WTC11 (cell line): Measurements from ENCODE around the gene USB1. TPM values are rescaled to one million over a fixed set of nuclear protein-coding genes. Genes with fewer than 3 reads are reported as not detected.

Experiments used
- ATAC-seq: fragments of 200-7000 bp; cut with Tn5 transposase; 2 replicates; pipeline ENCODE4 v1.10.0; 2021; ENCODE audit warnings: mild to moderate bottlenecking, moderate library complexity
- CTCF ChIA-PET: fragments of 300-600 bp; sonication (Branson Sonifier 250); formaldehyde crosslinking; loops from one replicate; lab custom pipeline; 2021; ENCODE audit warnings: antibody characterized with exemption; lab: Charles Lee
- POLR2A ChIA-PET: fragments of 350-600 bp; sonication (Branson Sonifier 250); formaldehyde crosslinking; loops from one replicate; lab custom pipeline; 2021; ENCODE audit warnings: antibody characterized with exemption; lab: Charles Lee
- DNase-seq: peaks from one replicate; pipeline ENCODE4 v3.0.0; 2021; ENCODE audit warnings: low spot score
- H3K27ac Mint-ChIP-seq: 2 replicates; pipeline ENCODE4 v1.8.0; 2021; ENCODE audit warnings: mixed read lengths
- H3K27me3 Mint-ChIP-seq: 2 replicates; pipeline ENCODE4 v1.8.0; 2021; ENCODE audit warnings: low read depth, mild to moderate bottlenecking, moderate library complexity, mixed read lengths
- H3K36me3 Mint-ChIP-seq: 2 replicates; pipeline ENCODE4 v1.8.0; 2021; ENCODE audit warnings: mixed read lengths
- H3K4me1 Mint-ChIP-seq: 2 replicates; pipeline ENCODE4 v1.8.0; 2022; ENCODE audit warnings: mixed read lengths
- H3K4me3 Mint-ChIP-seq: 2 replicates; pipeline ENCODE4 v1.8.0; 2021; ENCODE audit warnings: mild to moderate bottlenecking, moderate library complexity, mixed read lengths
- H3K9me3 Mint-ChIP-seq: 2 replicates; pipeline ENCODE4 v1.8.0; 2021; ENCODE audit warnings: mixed read lengths
- ATF1 ChIP-seq: sonication (generic); formaldehyde crosslinking; IDR thresholded peaks from 2 replicates; pipeline ENCODE4 v1.8.1; 2023; ENCODE audit warnings: mild to moderate bottlenecking, moderate library complexity, missing genetic modification reagents
- CBFB ChIP-seq: sonication (generic); formaldehyde crosslinking; IDR thresholded peaks from 2 replicates; pipeline ENCODE4 v1.8.1; 2022; ENCODE audit warnings: mild to moderate bottlenecking, low read depth, missing genetic modification reagents
- ELF4 ChIP-seq: sonication (generic); formaldehyde crosslinking; IDR thresholded peaks from 2 replicates; pipeline ENCODE4 v1.8.1; 2022; ENCODE audit warnings: low read depth, mild to moderate bottlenecking, moderate library complexity, missing genetic modification reagents
- ETV6 ChIP-seq: sonication (generic); formaldehyde crosslinking; IDR thresholded peaks from 2 replicates; pipeline ENCODE4 v1.8.1; 2022; ENCODE audit warnings: mild to moderate bottlenecking, missing genetic modification reagents
- FOXP4 ChIP-seq: sonication (generic); formaldehyde crosslinking; IDR thresholded peaks from 2 replicates; pipeline ENCODE4 v1.8.0; 2022; ENCODE audit warnings: mild to moderate bottlenecking, missing genetic modification reagents
- IRF2 ChIP-seq: sonication (generic); formaldehyde crosslinking; IDR thresholded peaks from 2 replicates; pipeline ENCODE4 v1.8.0; 2022; ENCODE audit warnings: low read depth, missing genetic modification reagents, borderline replicate concordance
- MLX ChIP-seq: sonication (generic); formaldehyde crosslinking; IDR thresholded peaks from 2 replicates; pipeline ENCODE4 v1.8.1; 2023; ENCODE audit warnings: mild to moderate bottlenecking, missing genetic modification reagents, moderate library complexity
- ZBTB21 ChIP-seq: sonication (generic); formaldehyde crosslinking; IDR thresholded peaks from 2 replicates; pipeline ENCODE4 v1.8.1; 2023; ENCODE audit warnings: mild to moderate bottlenecking, missing genetic modification reagents, borderline replicate concordance
- ZNF219 ChIP-seq: sonication (generic); formaldehyde crosslinking; IDR thresholded peaks from 2 replicates; pipeline ENCODE4 v1.8.0; 2023; ENCODE audit warnings: missing genetic modification reagents, mild to moderate bottlenecking, borderline replicate concordance
- ZNF232 ChIP-seq: sonication (generic); formaldehyde crosslinking; IDR thresholded peaks from 2 replicates; pipeline ENCODE4 v1.8.0; 2022; ENCODE audit warnings: mild to moderate bottlenecking, missing genetic modification reagents
- ZNF263 ChIP-seq: sonication (generic); formaldehyde crosslinking; IDR thresholded peaks from 2 replicates; pipeline ENCODE4 v1.8.1; 2022; ENCODE audit warnings: low read depth, mild to moderate bottlenecking, moderate library complexity, missing genetic modification reagents
- ZNF396 ChIP-seq: fragments of 250-450 bp; sonication (Bioruptor Pico); IDR thresholded peaks from 2 replicates; pipeline ENCODE4 v1.8.0; 2021; ENCODE audit warnings: mild to moderate bottlenecking, moderate library complexity, borderline replicate concordance
- ZNF671 ChIP-seq: fragments of 250-450 bp; sonication (Bioruptor Pico); IDR thresholded peaks from 2 replicates; pipeline ENCODE4 v1.8.0; 2021; ENCODE audit warnings: mild to moderate bottlenecking
- total RNA-seq: library from RNA; stranded (reverse); gene quantifications from 3 replicates; pipeline ENCODE4 v1.2.3, GENCODE V29; 2021
- TF ChIP-seq, protein P1 (sequence below): sonication (generic); formaldehyde crosslinking; IDR thresholded peaks from 2 replicates; pipeline ENCODE4 v1.8.0; 2022; ENCODE audit warnings: missing genetic modification reagents
- TF ChIP-seq, protein P2 (sequence below): fragments of 250-450 bp; sonication (Bioruptor Pico); IDR thresholded peaks from 2 replicates; pipeline ENCODE4 v2.1.2; 2022; ENCODE audit warnings: mild to moderate bottlenecking, moderate library complexity
- TF ChIP-seq, protein P3 (sequence below): sonication (generic); formaldehyde crosslinking; IDR thresholded peaks from 2 replicates; pipeline ENCODE4 v1.8.0; 2023; ENCODE audit warnings: missing genetic modification reagents

Gene USB1
- total RNA-seq, 1 experiment from 2014 or later = 67.1 TPM

- TF ChIP-seq ZNF263 (no peak), MLX (CRISPR knock-in tag) (no peak)
- no peaks in the 10 kb centered on the region for H3K36me3 Mint-ChIP-seq
- no peak overlapping the region for H3K4me3 Mint-ChIP-seq
- ChIA-PET CTCF (interaction anchor here (2.3 kb wide), 1 partner anchor 25 kb away, joined by 11 read pairs; no protein-coding TSS in a partner anchor), POLR2A (no interaction called here)
- H3K27me3 Mint-ChIP-seq = no peaks in the 10 kb centered on the region
- DNase-seq = no peak
- no peaks in the 10 kb centered on the region for H3K4me1 Mint-ChIP-seq
- no peaks in the 10 kb centered on the region for H3K9me3 Mint-ChIP-seq
- ATAC-seq = no peak
- H3K27ac Mint-ChIP-seq = no peak overlapping the region
Observed at GRCh38 chr16:58057121-58057520, 55.9 kb downstream of the USB1 start.

- ATAC-seq = no peak
- ChIA-PET POLR2A (no interaction called here), CTCF (interaction anchor here (0.6 to 2.3 kb wide), 2 partner anchors 25 to 64 kb away, joined by 3 to 11 read pairs; no protein-coding TSS in a partner anchor)
- DNase-seq = no peak
- Mint-ChIP-seq H3K9me3 (no peaks in the 10 kb centered on the region), H3K4me3 (no peak overlapping the region), H3K36me3 (no peaks in the 10 kb centered on the region), H3K27me3 (no peaks in the 10 kb centered on the region), H3K27ac (no peak overlapping the region)
- no peak for TF ChIP-seq ZNF671 (CRISPR knock-in tag)
- TF ChIP-seq ZNF232 (CRISPR knock-in tag) = no peak
- TF ChIP-seq, protein P1, sequence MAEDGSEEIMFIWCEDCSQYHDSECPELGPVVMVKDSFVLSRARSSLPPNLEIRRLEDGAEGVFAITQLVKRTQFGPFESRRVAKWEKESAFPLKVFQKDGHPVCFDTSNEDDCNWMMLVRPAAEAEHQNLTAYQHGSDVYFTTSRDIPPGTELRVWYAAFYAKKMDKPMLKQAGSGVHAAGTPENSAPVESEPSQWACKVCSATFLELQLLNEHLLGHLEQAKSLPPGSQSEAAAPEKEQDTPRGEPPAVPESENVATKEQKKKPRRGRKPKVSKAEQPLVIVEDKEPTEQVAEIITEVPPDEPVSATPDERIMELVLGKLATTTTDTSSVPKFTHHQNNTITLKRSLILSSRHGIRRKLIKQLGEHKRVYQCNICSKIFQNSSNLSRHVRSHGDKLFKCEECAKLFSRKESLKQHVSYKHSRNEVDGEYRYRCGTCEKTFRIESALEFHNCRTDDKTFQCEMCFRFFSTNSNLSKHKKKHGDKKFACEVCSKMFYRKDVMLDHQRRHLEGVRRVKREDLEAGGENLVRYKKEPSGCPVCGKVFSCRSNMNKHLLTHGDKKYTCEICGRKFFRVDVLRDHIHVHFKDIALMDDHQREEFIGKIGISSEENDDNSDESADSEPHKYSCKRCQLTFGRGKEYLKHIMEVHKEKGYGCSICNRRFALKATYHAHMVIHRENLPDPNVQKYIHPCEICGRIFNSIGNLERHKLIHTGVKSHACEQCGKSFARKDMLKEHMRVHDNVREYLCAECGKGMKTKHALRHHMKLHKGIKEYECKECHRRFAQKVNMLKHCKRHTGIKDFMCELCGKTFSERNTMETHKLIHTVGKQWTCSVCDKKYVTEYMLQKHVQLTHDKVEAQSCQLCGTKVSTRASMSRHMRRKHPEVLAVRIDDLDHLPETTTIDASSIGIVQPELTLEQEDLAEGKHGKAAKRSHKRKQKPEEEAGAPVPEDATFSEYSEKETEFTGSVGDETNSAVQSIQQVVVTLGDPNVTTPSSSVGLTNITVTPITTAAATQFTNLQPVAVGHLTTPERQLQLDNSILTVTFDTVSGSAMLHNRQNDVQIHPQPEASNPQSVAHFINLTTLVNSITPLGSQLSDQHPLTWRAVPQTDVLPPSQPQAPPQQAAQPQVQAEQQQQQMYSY (CRISPR knock-in tag) = no peak
- TF ChIP-seq IRF2 = no peak
- no peak for TF ChIP-seq ZNF219 (CRISPR knock-in tag)
- no peak for TF ChIP-seq MLX (CRISPR knock-in tag)
- TF ChIP-seq ZBTB21 = no peak
- no peak for TF ChIP-seq FOXP4 (CRISPR knock-in tag)
- no peak for TF ChIP-seq ELF4 (CRISPR knock-in tag)
- TF ChIP-seq CBFB (CRISPR knock-in tag) = no peak
- TF ChIP-seq, protein P2, sequence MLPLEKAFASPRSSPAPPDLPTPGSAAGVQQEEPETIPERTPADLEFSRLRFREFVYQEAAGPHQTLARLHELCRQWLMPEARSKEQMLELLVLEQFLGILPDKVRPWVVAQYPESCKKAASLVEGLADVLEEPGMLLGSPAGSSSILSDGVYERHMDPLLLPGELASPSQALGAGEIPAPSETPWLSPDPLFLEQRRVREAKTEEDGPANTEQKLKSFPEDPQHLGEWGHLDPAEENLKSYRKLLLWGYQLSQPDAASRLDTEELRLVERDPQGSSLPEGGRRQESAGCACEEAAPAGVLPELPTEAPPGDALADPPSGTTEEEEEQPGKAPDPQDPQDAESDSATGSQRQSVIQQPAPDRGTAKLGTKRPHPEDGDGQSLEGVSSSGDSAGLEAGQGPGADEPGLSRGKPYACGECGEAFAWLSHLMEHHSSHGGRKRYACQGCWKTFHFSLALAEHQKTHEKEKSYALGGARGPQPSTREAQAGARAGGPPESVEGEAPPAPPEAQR = no peak
- no peak for TF ChIP-seq ATF1
- no peak for TF ChIP-seq ZNF396
- no peak for TF ChIP-seq ETV6
- TF ChIP-seq, protein P3, sequence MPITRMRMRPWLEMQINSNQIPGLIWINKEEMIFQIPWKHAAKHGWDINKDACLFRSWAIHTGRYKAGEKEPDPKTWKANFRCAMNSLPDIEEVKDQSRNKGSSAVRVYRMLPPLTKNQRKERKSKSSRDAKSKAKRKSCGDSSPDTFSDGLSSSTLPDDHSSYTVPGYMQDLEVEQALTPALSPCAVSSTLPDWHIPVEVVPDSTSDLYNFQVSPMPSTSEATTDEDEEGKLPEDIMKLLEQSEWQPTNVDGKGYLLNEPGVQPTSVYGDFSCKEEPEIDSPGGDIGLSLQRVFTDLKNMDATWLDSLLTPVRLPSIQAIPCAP (CRISPR knock-in tag) = no peak
- TF ChIP-seq, all 79 proteins: peak for 0
- H3K4me1 Mint-ChIP-seq = peaks cover 5% of the 10 kb centered on the region
Observed at GRCh38 chr16:58057784-58058183, 56.6 kb downstream of the USB1 start.
